Keratinocyte (primary cell): ENCODE data around the gene GRK5. TPM values are rescaled to one million over a fixed set of nuclear protein-coding genes. Genes with fewer than 3 reads are reported as not detected.

ENCODE experiments used
- DNase-seq: peaks from one replicate; pipeline ENCODE4 v3.0.0-alpha.2; 2011; ENCODE audit warnings: low read depth, missing footprints, low spot score
- FAIRE-seq: peaks from 2 replicates; lab custom pipeline; 2011; peaks lifted over from hg19 to GRCh38; lab: Jason Lieb, UNC
- H2AFZ ChIP-seq: 2 replicates; pipeline ENCODE4 v1.6.0; 2012; ENCODE audit warnings: low read length, control low read depth, inconsistent platforms; ENCODE audit not compliant: control insufficient read depth
- H3K27ac ChIP-seq: 2 replicates; pipeline ENCODE4 v1.5.1; 2011; ENCODE audit warnings: low read length; ENCODE audit not compliant: control insufficient read depth, insufficient read depth
- H3K27me3 ChIP-seq: 3 replicates; pipeline ENCODE4 v1.6.0; 2011; ENCODE audit warnings: low read length; ENCODE audit not compliant: control insufficient read depth, insufficient read depth; ENCODE audit errors: extremely low read depth
- H3K36me3 ChIP-seq, 2 experiments: 2 replicates in 1 of 2; 3 replicates in 1 of 2; pipeline ENCODE4 v1.5.1; 2011; ENCODE audit warnings: low read length in 2 of 2, mild to moderate bottlenecking in 1 of 2; ENCODE audit not compliant: control insufficient read depth in 2 of 2, insufficient read depth in 2 of 2; ENCODE audit errors: extremely low read depth in 1 of 2
- H3K4me1 ChIP-seq: 3 replicates; pipeline ENCODE4 v1.5.1; 2011; ENCODE audit warnings: low read length; ENCODE audit not compliant: control insufficient read depth, insufficient read depth; ENCODE audit errors: extremely low read depth
- H3K4me2 ChIP-seq: 3 replicates; pipeline ENCODE4 v1.6.0; 2011; ENCODE audit warnings: low read depth, low read length; ENCODE audit not compliant: control insufficient read depth, insufficient read depth; ENCODE audit errors: extremely low read depth
- H3K4me3 ChIP-seq, 3 experiments: fragments of 200-600 bp in 1 of 3; sonication (generic) in 1 of 3; 2 replicates in 2 of 3; 3 replicates in 1 of 3; pipeline ENCODE4 v1.5.1; 2011 to 2016; ENCODE audit warnings: low read length in 3 of 3, mild to moderate bottlenecking in 3 of 3, control low read depth in 2 of 3, inconsistent platforms in 1 of 3, low read depth in 1 of 3, mixed read lengths in 1 of 3, mixed run types in 1 of 3, moderate library complexity in 1 of 3; ENCODE audit not compliant: control insufficient read depth in 2 of 3, insufficient read depth in 2 of 3; ENCODE audit errors: extremely low read depth in 1 of 3
- H3K79me2 ChIP-seq: 2 replicates; pipeline ENCODE4 v1.6.0; 2012; ENCODE audit warnings: low read length; ENCODE audit not compliant: control insufficient read depth, insufficient read depth
- H3K9ac ChIP-seq: 3 replicates; pipeline ENCODE4 v1.6.0; 2011; ENCODE audit warnings: low read length; ENCODE audit not compliant: control insufficient read depth, insufficient read depth; ENCODE audit errors: extremely low read depth
- H3K9me1 ChIP-seq: 3 replicates; pipeline ENCODE4 v1.6.0; 2011; ENCODE audit warnings: low read length; ENCODE audit not compliant: control insufficient read depth, insufficient read depth; ENCODE audit errors: extremely low read depth
- H3K9me3 ChIP-seq: 2 replicates; pipeline ENCODE4 v1.5.1; 2012; ENCODE audit warnings: low read depth, low read length; ENCODE audit not compliant: control insufficient read depth
- H4K20me1 ChIP-seq: 3 replicates; pipeline ENCODE4 v1.6.0; 2011; ENCODE audit warnings: low read length; ENCODE audit not compliant: control insufficient read depth, insufficient read depth; ENCODE audit errors: extremely low read depth
- CTCF ChIP-seq, 3 experiments: IDR thresholded peaks in 1 of 3; conservative IDR thresholded peaks in 1 of 3; optimal IDR thresholded peaks in 1 of 3; 2 replicates in 2 of 3; 3 replicates in 1 of 3; pipeline versions ENCODE3 to v1.5.1; 2011; ENCODE audit warnings: low read length in 3 of 3, mild to moderate bottlenecking in 3 of 3, moderate library complexity in 2 of 3, control low read depth in 1 of 3, inconsistent platforms in 1 of 3; ENCODE audit not compliant: insufficient read depth in 2 of 3; ENCODE audit errors: extremely low read depth in 1 of 3
- EZH2 ChIP-seq: IDR thresholded peaks from one replicate; pipeline ENCODE4 v1.6.1; 2012; ENCODE audit warnings: inconsistent platforms, mild to moderate bottlenecking, low read length, moderate library complexity
- dilution Hi-C: fragments of 300-500 bp; cut with MboI; formaldehyde crosslinking; loops from one replicate; pipeline ENCODE4 v1.7.0; 2020; ENCODE audit warnings: low sequenced_read_pairs; ENCODE audit not compliant: extremely low pct_ligation_motif_present
- polyA plus RNA-seq, 5 experiments: library from polyadenylated mRNA; depleted of rRNA in 3 of 5; stranded (reverse) in 3 of 5; stranded (forward) in 1 of 5; unstranded in 1 of 5; fragments of >200 nt; gene quantifications; 1 replicate in 1 of 5; 2 replicates in 3 of 5; 3 replicates in 1 of 5; pipeline versions ENCODE4 v1.2.1 to v1.2.3, GENCODE V29; 2011 to 2012; ENCODE audit warnings: missing spikeins in 2 of 5, low read depth in 1 of 5, low replicate concordance in 1 of 5

The GRK5 gene
- polyA plus RNA-seq, 1 donor (not counting 4 experiments of a cell fraction or from before 2014, with no cell fraction given), result 7.6 TPM

GRCh38 chr10:119393019-119393418, 185.6 kb downstream of the GRK5 start:
- TF ChIP-seq EZH2, result no peak
- TF ChIP-seq CTCF (optimal IDR thresholded peaks at IDR 0.05 in 1 of 3, IDR thresholded peaks at IDR 0.05 in 1 of 3, conservative IDR thresholded peaks at IDR 0.05 in 1 of 3; ENCODE audit: extremely low read depth in 1 of 3, insufficient read depth in 2 of 3, low read length in 3 of 3), result no peak
- Histone ChIP-seq H3K27me3 (no peaks in the 10 kb centered on the region), H3K79me2 (no peaks in the 10 kb centered on the region), H2AFZ (no peak overlapping the region), H3K27ac (no peak overlapping the region), H3K9me3 (no peaks in the 10 kb centered on the region), H3K4me1 (no peaks in the 10 kb centered on the region), H4K20me1 (no peaks in the 10 kb centered on the region), H3K9ac (no peak overlapping the region), H3K4me3 (no peak overlapping the region), H3K9me1 (no peaks in the 10 kb centered on the region), H3K36me3 (peaks cover 0 to 2% of the 10 kb centered on the region in 2 experiments), H3K4me2 (no peak overlapping the region)
- dilution Hi-C loops, result no loop called here
- DNase-seq (no peak), FAIRE-seq (no peak)

GRCh38 chr10:119393421-119393820, 186.1 kb downstream of the GRK5 start:
- H3K4me1 ChIP-seq, result no peaks in the 10 kb centered on the region
- TF ChIP-seq CTCF (optimal IDR thresholded peaks at IDR 0.05 in 1 of 3, IDR thresholded peaks at IDR 0.05 in 1 of 3, conservative IDR thresholded peaks at IDR 0.05 in 1 of 3; ENCODE audit: extremely low read depth in 1 of 3, insufficient read depth in 2 of 3, low read length in 3 of 3) (no peak), EZH2 (no peak)
- DNase-seq (no peak), FAIRE-seq (no peak)
- H3K9me1 ChIP-seq, result no peaks in the 10 kb centered on the region
- H2AFZ ChIP-seq, result no peak overlapping the region
- H3K4me3 ChIP-seq, result no peak overlapping the region
- peaks cover 0 to 2% of the 10 kb centered on the region in 2 experiments for H3K36me3 ChIP-seq
- H3K9me3 ChIP-seq, result no peaks in the 10 kb centered on the region
- H3K79me2 ChIP-seq, result no peaks in the 10 kb centered on the region
- H3K4me2 ChIP-seq, result no peak overlapping the region
- no peaks in the 10 kb centered on the region for H3K27me3 ChIP-seq
- no peaks in the 10 kb centered on the region for H4K20me1 ChIP-seq
- H3K9ac ChIP-seq, result no peak overlapping the region
- dilution Hi-C loops, result no loop called here
- no peak overlapping the region for H3K27ac ChIP-seq
